Type B pancreatic cell (in vitro differentiated cells): Measurements from ENCODE around the gene NPNT. TPM values are rescaled to one million over a fixed set of nuclear protein-coding genes. Genes with fewer than 3 reads are reported as not detected.

Experiments used
- DNase-seq: peaks from one replicate; pipeline ENCODE4 v3.0.0; 2021; ENCODE audit warnings: mixed read lengths; ENCODE audit not compliant: unreplicated experiment; ENCODE audit errors: extremely low spot score
- H3K27ac Mint-ChIP-seq: 2 replicates; pipeline ENCODE4 v1.8.0; 2021; ENCODE audit warnings: mild to moderate bottlenecking, mixed read lengths
- H3K27me3 Mint-ChIP-seq: 2 replicates; pipeline ENCODE4 v1.8.0; 2021; ENCODE audit warnings: mixed read lengths
- H3K36me3 Mint-ChIP-seq: 2 replicates; pipeline ENCODE4 v1.8.0; 2021; ENCODE audit warnings: mixed read lengths
- H3K4me1 Mint-ChIP-seq: one replicate; pipeline ENCODE4 v1.8.0; 2021; ENCODE audit warnings: mixed read lengths; ENCODE audit not compliant: unreplicated experiment
- H3K4me3 Mint-ChIP-seq: 2 replicates; pipeline ENCODE4 v1.8.0; 2021; ENCODE audit warnings: mild to moderate bottlenecking, mixed read lengths
- H3K9me3 Mint-ChIP-seq: 2 replicates; pipeline ENCODE4 v1.8.0; 2021; ENCODE audit warnings: mixed read lengths
- total RNA-seq: library from RNA; stranded (reverse); gene quantifications from 2 replicates; pipeline ENCODE4 v1.2.1, GENCODE V29; 2021; ENCODE audit warnings: low replicate concordance
- TF ChIP-seq, protein P1 (sequence below): fragments of 200-600 bp; sonication (generic); conservative IDR thresholded peaks from 2 replicates; pipeline ENCODE4 v1.5.0; 2021; ENCODE audit warnings: antibody characterized with exemption, mild to moderate bottlenecking

The NPNT gene
- total RNA-seq, 1 donor from 2014 or later: 23.2 TPM

DNA sequence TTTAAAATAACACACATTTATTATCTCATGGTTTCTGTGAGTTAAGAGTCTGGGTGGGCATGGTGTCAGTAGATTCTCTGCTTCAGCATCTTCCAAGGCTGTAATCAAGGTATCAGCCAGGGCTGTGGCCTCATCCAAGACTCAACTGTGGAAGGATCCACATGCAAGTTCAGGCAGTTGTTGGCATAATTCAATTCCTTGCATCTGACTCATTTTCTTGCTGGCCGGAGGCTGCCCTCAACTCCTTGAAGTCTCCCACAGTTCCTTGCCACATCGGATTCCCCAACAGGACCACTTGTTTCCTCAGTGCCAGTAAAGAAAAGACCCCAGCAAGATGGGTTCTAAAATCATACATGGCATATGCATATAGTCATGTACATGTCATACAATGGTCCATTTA, 93.4 kb downstream of the NPNT start:
- peaks cover 2% of the 10 kb centered on the region for H3K9me3 Mint-ChIP-seq
- TF ChIP-seq, protein P1, sequence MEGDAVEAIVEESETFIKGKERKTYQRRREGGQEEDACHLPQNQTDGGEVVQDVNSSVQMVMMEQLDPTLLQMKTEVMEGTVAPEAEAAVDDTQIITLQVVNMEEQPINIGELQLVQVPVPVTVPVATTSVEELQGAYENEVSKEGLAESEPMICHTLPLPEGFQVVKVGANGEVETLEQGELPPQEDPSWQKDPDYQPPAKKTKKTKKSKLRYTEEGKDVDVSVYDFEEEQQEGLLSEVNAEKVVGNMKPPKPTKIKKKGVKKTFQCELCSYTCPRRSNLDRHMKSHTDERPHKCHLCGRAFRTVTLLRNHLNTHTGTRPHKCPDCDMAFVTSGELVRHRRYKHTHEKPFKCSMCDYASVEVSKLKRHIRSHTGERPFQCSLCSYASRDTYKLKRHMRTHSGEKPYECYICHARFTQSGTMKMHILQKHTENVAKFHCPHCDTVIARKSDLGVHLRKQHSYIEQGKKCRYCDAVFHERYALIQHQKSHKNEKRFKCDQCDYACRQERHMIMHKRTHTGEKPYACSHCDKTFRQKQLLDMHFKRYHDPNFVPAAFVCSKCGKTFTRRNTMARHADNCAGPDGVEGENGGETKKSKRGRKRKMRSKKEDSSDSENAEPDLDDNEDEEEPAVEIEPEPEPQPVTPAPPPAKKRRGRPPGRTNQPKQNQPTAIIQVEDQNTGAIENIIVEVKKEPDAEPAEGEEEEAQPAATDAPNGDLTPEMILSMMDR: no peak
- H3K27me3 Mint-ChIP-seq: no peaks in the 10 kb centered on the region
- DNase-seq: no peak
- no peak overlapping the region for H3K4me3 Mint-ChIP-seq
- H3K36me3 Mint-ChIP-seq: no peaks in the 10 kb centered on the region
- H3K27ac Mint-ChIP-seq: no peak overlapping the region
- H3K4me1 Mint-ChIP-seq: no peaks in the 10 kb centered on the region

GRCh38 chr4:105989485-105990242, 94.4 kb downstream of the NPNT start:
- no peaks in the 10 kb centered on the region for H3K27me3 Mint-ChIP-seq
- no peak overlapping the region for H3K27ac Mint-ChIP-seq
- TF ChIP-seq, protein P1: no peak
- no peaks in the 10 kb centered on the region for H3K9me3 Mint-ChIP-seq
- no peaks in the 10 kb centered on the region for H3K36me3 Mint-ChIP-seq
- H3K4me3 Mint-ChIP-seq: no peak overlapping the region
- H3K4me1 Mint-ChIP-seq: no peaks in the 10 kb centered on the region
- DNase-seq: no peak

GRCh38 chr4:105990933-105991332, 95.7 kb downstream of the NPNT start:
- no peaks in the 10 kb centered on the region for H3K27me3 Mint-ChIP-seq
- TF ChIP-seq, protein P1: no peak
- H3K9me3 Mint-ChIP-seq: no peaks in the 10 kb centered on the region
- no peak for DNase-seq
- H3K4me1 Mint-ChIP-seq: no peaks in the 10 kb centered on the region
- no peaks in the 10 kb centered on the region for H3K36me3 Mint-ChIP-seq
- no peak overlapping the region for H3K4me3 Mint-ChIP-seq
- no peak overlapping the region for H3K27ac Mint-ChIP-seq

GRCh38 chr4:105991726-105992125, 96.5 kb downstream of the NPNT start:
- TF ChIP-seq, protein P1: no peak
- H3K27me3 Mint-ChIP-seq: no peaks in the 10 kb centered on the region
- no peak for DNase-seq
- no peaks in the 10 kb centered on the region for H3K36me3 Mint-ChIP-seq
- H3K9me3 Mint-ChIP-seq: no peaks in the 10 kb centered on the region
- H3K4me3 Mint-ChIP-seq: no peak overlapping the region
- no peaks in the 10 kb centered on the region for H3K4me1 Mint-ChIP-seq
- H3K27ac Mint-ChIP-seq: no peak overlapping the region

GRCh38 chr4:105992641-105993305, 97.5 kb downstream of the NPNT start:
- TF ChIP-seq, protein P1: no peak
- Mint-ChIP-seq H3K4me1 (peaks cover 7% of the 10 kb centered on the region), H3K9me3 (no peaks in the 10 kb centered on the region), H3K36me3 (no peaks in the 10 kb centered on the region), H3K4me3 (no peak overlapping the region), H3K27me3 (no peaks in the 10 kb centered on the region), H3K27ac (no peak overlapping the region)
- no peak for DNase-seq
